ENCODE data around the gene LIX1L.
"Not testable (repeated sequence)": the region's sequence is repeated elsewhere in the genome, so short reads cannot be mapped to it uniquely, and the experiment has no call there.

LIX1L gene

DNA sequence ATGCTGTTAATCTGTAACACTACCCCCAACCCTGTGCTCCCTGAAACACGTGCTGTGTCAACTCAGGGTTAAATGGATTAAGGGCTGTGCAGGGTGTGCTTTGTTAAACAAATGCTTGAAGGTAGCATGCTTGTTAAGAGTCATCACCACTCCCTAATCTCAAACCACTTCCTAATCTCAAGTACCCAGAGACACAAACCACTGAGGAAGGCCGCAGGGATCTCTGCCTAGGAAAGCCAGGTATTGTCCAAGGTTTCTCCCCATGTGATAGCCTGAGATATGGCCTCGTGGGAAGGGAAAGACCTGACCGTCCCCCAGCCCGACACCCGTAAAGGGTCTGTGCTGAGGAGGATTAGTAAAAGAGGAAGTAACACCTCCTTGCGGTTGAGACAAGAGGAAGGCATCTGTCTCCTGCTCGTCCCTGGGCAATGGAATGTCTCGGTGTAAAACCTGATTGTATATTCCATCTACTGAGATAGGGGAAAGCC is 25.3 kb downstream of the LIX1L start:
- not testable (repeated sequence) for DNase-seq

DNA sequence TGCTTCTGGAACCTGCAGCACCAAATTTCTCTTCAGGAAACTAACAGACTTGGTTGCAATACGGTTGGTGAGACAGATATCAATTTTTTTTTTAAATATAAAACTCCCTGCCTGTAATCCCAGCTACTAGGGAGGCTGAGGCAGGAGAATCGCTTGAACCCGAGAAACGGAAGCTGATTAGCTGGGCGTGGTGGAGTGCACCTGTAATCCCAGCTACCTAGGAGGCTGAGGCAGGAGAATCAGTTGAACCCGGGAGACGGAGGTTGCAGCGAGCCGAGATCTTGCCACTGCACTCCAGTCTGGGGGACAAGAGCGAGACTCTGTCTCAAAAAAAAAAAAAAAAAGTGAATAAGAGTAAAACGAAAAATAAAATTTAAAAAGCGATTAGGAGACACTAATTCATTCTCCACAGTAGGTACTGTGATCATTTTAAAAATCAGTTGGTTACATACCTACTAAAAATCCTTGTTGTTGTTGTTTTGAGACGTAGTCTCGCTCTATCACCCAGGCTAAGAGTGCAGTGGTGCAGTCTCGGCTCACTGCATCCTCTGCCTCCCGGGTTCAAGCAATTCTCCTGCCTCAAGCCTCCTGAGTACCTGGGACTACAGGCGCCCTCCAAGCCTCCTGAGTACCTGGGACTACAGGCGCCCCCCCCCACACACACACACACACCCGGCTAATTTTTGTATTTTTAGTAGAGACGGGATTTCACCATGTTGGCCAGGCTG is 29.7 kb downstream of the LIX1L start:
- no peak for DNase-seq

GRCh38 chr1:145927063-145927886 is 30.5 kb downstream of the LIX1L start, which contains the start of gene RBM8A:
Gene RBM8A (minus strand): TSS chr1:145927484. CDS start chr1:145927426, 58 bp downstream.
- peak; percentile 67 to 86 (median 78) for DNase-seq

DNA sequence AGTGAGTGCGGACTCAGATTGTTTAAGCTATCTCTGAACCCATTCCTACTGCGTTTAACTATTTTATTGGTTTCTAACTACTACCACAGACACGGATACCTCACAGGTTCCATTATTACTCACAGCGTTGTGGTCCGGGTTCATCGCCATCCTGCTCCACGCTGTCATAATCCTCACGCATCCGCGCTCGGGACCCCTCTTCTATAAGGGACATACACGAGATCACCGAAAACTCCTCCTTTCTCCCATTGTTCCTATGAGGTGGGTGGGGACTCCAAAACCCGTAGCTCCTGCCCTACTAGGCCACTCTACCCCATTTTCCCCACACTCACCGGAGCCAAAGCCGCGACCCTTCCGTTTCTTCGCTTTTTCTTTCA is 31.1 kb downstream of the LIX1L start:
- peak in 1 of 4 experiments; percentile 21 for DNase-seq

DNA sequence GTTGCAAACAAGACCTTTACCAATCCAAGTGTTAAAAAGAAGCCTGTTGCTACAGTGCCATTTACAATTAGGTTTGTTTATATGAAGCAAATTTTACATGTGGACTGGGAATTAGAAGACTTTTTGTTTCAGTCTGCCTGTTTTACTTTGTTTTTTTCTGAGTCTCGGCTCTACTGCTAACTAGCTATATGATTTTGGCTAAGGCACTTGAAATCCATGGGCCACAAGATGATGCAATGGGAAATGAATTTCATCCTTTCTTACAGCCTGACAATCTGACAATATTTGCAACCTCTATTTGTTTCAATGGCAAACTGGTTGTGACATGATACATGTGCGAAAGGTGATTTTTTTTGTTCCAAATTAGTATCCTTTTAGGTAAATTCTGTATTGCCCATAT is 35.6 kb downstream of the LIX1L start:
- no peak for DNase-seq

DNA sequence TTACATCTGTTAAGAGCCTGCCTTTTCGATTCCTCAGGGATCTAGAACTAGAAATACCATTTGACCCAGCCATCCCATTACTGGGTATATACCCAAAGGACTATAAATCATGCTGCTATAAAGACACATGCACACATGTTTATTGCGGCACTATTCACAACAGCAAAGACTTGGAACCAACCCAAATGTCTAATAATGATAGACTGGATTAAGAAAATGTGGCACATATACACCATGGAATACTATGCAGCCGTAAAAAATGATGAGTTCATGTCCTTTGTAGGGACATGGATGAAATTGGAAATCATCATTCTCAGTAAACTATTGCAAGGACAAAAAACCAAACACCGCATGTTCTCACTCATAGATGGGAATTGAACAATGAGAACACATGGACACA is 37.5 kb downstream of the LIX1L start:
- DNase-seq, result not testable (repeated sequence)

- DNase-seq, result no peak
Measured at GRCh38 chr1:145918992-145919939, 38.6 kb downstream of the LIX1L start.

GRCh38 chr1:145918144-145918991 is 39.4 kb downstream of the LIX1L start, which contains the start of gene PEX11B:
Gene PEX11B (minus strand): TSS chr1:145918717. CDS start chr1:145918688, 29 bp downstream.
- peak; percentile 93 to 96 (median 94) for DNase-seq

DNA sequence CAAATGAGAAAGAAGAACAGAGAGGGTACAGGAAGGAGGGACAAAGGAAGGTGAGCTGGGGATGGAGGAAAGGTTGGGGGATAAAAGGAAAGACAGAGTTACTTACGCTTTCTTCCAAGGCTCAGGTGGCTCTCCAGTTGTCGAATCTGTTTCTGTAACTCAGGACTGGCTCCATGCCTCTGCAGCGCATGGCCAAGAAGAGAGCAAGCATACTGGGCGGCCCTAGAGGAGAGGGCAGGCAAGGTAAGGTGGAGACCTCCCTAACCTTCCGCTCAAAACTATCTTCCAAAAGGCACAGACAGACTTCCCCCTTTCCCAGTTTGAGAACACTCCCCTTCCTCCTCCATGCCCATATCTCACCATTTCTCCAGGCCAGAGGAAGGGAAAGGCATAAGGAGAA is 40.2 kb downstream of the LIX1L start:
- no peak for DNase-seq

- no peak for DNase-seq
Measured at GRCh38 chr1:145916745-145917144, 41.1 kb downstream of the LIX1L start.

GRCh38 chr1:145912128-145912641 is 45.6 kb downstream of the LIX1L start:
- DNase-seq, result no peak

DNA sequence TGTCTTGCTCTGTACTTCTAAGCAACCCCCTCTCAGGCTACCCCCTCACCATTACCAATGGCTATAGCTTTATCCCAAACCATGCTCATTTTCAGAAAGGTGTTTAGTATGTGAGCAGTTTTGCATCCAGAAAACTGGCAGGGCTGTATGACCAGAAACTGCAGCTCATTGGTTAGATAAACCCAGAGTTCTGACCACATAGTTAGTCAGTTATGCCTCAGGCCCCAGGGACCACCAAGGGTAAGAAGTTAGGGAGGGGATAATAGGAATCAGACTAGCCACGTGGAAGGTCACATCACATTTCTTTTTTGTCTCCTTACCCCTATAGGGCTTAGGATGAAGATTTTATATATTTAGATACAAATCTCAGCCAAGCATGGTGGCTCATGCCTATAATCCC is 49.2 kb downstream of the LIX1L start:
- no peak for DNase-seq

DNA sequence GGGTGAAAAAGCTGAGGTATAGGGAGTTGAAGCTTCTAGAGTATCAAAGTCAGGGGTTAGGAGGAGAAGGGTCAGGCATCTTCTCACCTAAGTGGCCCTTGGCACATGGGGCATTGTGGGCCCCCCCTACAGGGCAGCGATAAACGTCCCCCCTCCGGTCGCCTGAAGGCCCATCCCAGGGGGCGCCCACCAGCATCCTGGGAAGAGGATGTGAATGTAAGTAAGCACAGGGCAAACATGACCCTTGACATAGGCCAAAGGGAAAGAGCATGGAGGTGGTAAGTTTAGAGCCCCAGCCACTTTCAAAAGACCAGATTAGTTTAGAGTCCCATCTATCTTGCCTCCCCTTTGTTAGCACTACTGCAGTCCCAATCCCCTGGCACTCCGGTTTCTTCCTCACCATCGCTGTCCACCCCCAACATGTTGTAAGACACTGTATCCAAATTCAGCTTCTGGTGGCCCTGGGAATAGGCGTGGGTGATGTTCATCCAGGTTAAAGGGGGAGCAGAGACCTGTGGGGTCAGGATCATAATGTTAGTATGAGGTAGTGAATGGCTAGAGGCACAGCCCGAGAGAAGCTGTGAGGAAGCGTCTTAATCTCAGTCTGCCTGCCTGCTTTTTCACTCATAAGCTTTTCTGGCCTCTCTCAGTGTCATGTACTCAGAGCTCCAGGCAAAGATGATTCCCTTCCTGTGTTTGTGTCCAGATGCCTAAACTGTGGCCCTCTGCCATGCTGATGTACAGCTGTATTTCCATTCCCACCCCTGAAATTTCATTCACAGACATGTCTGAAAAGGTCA is 50.7 kb downstream of the LIX1L start:
- DNase-seq, result no peak

DNA sequence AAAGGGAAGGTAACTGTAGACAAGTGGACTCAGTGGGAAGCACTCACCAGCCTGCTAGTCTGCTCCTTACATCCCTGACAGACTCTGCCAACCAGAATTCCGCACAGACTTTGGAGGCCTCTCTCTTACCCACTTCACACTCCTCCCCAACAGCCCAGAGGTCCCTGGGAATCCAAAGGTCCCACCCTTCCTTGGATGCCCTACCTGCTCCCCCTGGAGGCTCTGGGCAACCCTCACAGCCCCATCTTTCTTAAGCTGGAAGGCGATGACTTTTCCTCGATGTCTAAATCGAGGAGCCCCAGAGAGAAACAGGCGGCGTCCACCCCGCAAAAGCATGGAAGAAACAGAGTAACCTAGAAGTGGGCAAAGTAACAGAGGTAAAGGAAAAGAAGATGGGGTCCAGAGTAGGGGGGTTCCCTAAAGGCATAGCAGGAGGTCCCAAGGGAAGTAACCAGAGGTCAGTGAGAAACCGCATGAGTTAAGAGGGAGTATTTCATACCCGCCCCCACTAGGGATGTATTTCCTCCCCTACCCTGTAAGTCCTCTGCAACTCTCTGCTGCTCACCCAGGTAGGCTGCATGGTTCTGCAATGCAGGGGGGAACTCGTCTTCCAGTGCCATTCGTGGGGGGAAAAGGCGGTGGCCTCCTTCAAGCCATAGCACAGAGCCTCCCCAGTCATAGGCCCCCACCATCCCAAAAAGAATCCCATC is 56.4 kb downstream of the LIX1L start:
- DNase-seq, result no peak

- DNase-seq, result no peak
Measured at GRCh38 chr1:145898756-145899155, 59.1 kb downstream of the LIX1L start.

DNA sequence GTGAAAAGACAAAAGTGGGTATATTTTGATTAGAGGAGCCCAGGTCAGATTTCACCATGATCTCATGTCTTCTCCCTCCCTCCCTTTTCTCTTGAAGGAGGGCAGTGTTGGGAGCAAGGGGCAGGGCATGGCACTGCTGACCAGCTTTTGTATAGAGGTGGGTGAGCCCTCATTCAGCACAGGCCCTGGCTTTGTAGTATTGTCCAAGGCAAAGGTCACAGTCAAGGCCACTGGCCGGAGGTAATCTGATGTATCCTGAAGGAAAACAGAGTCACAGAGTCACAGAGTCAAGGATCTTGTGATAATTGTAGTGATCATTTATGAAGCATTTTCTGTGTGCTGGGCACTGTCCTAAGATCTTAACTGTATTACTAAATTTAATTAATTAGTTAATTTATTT is 59.8 kb downstream of the LIX1L start:
- no peak for DNase-seq

GRCh38 chr1:145895471-145895870 is 62.3 kb downstream of the LIX1L start:
- no peak for DNase-seq

DNA sequence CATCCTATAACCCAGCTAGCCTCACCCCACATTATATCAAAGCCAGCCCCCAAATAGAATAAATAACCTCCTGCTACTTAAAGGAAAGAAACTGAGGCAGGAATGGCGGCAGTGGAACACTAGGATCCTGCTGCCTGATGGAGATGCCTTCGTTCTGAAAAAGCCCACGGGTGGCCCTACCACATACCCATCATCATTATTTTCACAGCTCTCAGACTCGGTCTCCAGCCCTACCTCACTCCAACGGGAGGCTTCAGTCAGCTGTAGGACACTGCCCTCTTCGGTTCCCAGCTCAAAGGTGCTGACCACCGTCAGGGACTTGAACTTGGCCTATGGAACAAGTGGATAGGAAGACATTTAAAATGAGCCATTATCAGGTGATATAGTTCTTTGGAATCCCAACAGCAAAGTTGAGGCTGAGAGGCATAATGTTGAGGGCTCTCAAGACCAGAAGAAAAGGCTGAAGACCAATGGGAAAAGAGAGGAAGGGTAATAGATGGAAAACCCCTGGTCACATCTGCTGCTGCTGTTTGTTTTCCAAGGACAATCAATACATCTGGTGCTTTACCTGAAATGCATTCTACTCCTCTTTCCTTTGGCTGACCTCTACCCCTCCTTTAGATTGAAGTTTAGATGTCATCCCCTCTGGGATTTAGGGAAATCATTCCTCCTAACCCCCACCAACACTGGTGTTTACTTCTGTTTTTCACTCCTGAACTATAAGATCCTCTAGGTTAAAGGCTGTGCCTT is 64.3 kb downstream of the LIX1L start:
- DNase-seq, result no peak

GRCh38 chr1:145892486-145893087 is 65.2 kb downstream of the LIX1L start:
- DNase-seq, result no peak
